Kidney epithelial cell (primary cell): Measurements from ENCODE around the gene PRKCA. TPM values are rescaled to one million over a fixed set of nuclear protein-coding genes. Genes with fewer than 3 reads are reported as not detected.
A peak's percentile ranks its signal among the peaks of the same experiment; 100 is the strongest.

Experiments used
- DNase-seq: peaks from one replicate; pipeline ENCODE4 v3.0.0-alpha.2; 2010; ENCODE audit warnings: low read depth
- H3K27me3 ChIP-seq: 2 replicates; pipeline ENCODE4 v1.6.0; 2011; ENCODE audit warnings: low read length; ENCODE audit not compliant: control insufficient read depth, insufficient read depth
- H3K36me3 ChIP-seq: 2 replicates; pipeline ENCODE4 v1.5.1; 2011; ENCODE audit warnings: low read length; ENCODE audit not compliant: control insufficient read depth, insufficient read depth
- H3K4me3 ChIP-seq: 2 replicates; pipeline ENCODE4 v1.5.1; 2011; ENCODE audit warnings: low read depth, mild to moderate bottlenecking, control low read depth, low read length
- total RNA-seq: library from RNA; depleted of rRNA; stranded (reverse); fragments of >200 nt; gene quantifications from 2 replicates; pipeline ENCODE4 v1.2.3, GENCODE V29; 2015
- TF ChIP-seq, protein P1 (sequence below): IDR thresholded peaks from 2 replicates; pipeline ENCODE4 v1.5.1; 2011; ENCODE audit warnings: mild to moderate bottlenecking, moderate library complexity, low read length, control low read depth, inconsistent platforms; ENCODE audit not compliant: insufficient read depth, poor library complexity, severe bottlenecking

Gene PRKCA
- total RNA-seq, 1 donor from 2014 or later = 5.7 TPM

DNA sequence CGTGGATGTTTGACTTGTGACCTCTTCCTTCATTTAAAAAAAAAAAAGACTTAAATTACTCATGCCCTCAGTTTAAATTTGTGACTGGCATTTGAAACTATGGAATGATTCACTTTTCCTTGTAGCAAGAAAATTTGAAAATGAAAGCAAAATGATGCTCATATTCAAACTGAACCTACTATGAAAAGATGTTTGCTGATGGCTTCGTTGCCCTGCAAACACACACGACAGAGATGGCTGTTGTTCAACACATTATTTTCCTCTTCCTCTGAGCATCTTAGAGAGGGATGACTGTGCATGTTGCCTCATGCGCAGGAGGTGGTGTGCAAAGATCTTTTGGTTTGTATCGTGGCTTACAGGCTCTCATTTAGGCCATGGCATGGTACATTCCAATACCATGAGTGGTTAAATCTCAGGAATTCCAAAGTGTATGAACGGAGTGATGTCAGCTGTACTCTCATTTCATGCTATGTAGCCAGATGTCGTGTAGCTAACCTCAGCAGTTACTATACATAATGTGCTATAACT lies 164.5 kb downstream of the PRKCA start:
- H3K4me3 ChIP-seq = no peak overlapping the region

DNA sequence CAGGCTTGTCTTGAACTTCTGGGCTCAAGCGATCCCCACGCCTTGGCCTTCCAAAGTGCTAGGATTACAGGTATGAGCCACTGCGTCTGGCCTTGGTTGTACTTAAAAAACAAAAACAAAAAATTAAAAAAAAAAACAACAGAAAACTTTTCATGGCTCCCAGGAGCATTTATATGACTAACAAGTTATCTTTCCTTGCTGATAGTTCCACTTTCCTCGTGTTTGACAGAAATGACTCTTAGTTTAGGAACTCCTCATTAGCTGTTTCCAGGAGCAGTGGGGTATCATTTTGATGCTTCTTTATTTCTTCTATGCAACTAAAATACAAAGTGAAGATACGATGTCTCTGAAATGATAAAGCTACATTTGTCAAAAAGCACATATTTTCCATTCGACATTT lies 165.4 kb downstream of the PRKCA start:
- no peaks in the 10 kb centered on the region for H3K27me3 ChIP-seq
- no peaks in the 10 kb centered on the region for H3K36me3 ChIP-seq
- no peak for DNase-seq
- H3K4me3 ChIP-seq = no peak overlapping the region
- TF ChIP-seq, protein P1, sequence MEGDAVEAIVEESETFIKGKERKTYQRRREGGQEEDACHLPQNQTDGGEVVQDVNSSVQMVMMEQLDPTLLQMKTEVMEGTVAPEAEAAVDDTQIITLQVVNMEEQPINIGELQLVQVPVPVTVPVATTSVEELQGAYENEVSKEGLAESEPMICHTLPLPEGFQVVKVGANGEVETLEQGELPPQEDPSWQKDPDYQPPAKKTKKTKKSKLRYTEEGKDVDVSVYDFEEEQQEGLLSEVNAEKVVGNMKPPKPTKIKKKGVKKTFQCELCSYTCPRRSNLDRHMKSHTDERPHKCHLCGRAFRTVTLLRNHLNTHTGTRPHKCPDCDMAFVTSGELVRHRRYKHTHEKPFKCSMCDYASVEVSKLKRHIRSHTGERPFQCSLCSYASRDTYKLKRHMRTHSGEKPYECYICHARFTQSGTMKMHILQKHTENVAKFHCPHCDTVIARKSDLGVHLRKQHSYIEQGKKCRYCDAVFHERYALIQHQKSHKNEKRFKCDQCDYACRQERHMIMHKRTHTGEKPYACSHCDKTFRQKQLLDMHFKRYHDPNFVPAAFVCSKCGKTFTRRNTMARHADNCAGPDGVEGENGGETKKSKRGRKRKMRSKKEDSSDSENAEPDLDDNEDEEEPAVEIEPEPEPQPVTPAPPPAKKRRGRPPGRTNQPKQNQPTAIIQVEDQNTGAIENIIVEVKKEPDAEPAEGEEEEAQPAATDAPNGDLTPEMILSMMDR = no peak

More for the DNA sequence above, 164.5 kb downstream of the PRKCA start:
- Histone ChIP-seq H3K36me3 (no peaks in the 10 kb centered on the region), H3K27me3 (no peaks in the 10 kb centered on the region)
- peak; percentile 98 for DNase-seq
- TF ChIP-seq, protein P1 = no peak

DNA sequence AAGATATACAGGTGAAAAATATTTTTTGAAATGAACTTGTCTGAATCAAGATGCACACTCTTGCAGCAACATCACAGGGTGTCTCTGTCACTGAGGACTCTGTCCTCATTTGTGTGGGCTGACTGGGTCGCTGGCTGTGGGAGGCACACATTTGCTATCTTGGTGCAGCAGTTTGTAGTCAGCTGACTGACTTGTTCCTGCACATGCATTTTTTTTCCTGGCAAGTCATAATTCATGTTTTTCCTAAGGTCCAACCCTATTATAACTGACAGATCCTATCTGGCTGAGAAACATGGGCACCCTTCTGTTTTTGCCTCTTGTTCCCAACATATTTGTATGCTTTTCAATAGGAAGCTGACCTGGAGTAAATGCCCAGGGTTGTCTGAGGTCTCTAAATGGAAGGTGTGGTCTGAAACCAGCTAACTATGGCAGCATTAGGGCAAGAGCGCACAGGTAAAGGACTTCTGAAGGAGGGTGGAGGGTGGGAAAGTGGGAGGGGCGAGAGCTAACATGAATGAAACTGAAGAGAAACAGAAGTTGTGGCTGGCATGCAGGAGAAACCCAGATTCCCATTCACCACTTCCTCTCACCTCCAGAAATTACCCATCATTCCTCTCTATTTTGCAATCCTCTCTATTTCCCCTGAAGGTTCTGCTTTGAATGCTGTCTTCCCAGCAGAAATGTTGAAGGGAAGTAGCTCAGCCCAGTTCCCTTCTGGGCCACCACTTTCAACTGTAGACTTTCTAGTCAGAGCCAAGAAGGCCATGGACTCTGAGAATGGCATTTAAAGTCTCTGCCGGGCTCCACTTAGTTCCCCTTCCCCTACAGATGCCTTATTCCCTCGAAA lies 166.1 kb downstream of the PRKCA start:
- no peaks in the 10 kb centered on the region for H3K36me3 ChIP-seq
- TF ChIP-seq, protein P1 = no peak
- H3K27me3 ChIP-seq = no peaks in the 10 kb centered on the region
- no peak for DNase-seq
- no peak overlapping the region for H3K4me3 ChIP-seq

DNA sequence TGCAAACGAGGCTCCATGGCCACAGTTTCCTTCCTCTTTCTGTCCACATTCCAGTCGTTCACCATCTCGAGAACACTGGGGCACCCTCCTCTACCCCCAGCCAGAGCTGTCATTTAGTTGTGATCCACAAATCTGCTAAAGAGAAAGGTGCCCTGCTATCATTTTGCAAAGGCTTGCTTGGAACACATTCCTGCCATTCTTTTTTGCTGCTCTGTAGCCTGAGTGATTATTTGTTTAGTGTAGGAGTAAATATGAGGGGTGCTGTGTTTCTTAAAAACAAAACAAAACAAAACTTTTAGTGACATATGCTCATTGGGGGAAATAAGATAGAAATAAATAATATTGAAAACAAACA lies 166.7 kb downstream of the PRKCA start:
- TF ChIP-seq, protein P1 = no peak
- no peaks in the 10 kb centered on the region for H3K27me3 ChIP-seq
- H3K36me3 ChIP-seq = no peaks in the 10 kb centered on the region
- H3K4me3 ChIP-seq = no peak overlapping the region
- DNase-seq = no peak

DNA sequence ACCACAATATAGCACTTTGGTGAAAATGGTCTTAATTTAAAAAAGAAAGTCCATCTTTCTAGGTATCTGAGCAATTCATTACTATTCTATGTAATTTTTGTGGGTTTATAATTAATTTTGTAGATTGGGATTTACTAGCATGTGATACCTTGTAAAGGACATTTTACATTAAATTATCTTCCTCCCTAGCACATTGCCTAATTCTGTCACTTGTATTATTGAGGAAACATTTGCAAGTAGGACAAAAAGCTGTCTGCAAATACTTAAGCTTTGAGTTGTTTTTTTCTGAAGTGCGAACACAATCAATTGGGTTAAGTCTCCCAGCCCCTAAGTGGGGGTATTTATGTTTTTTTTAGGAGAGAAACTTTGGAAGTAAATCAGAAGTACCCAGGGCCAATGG lies 167.0 kb downstream of the PRKCA start:
- TF ChIP-seq, protein P1 = no peak

More for the DNA sequence above, 167.0 kb downstream of the PRKCA start:
- Histone ChIP-seq H3K36me3 (no peaks in the 10 kb centered on the region), H3K4me3 (no peak overlapping the region), H3K27me3 (no peaks in the 10 kb centered on the region)
- no peak for DNase-seq
